Mammary epithelial cell (primary cell): ENCODE measurements around the gene PSMB1.
"Not testable (repeated sequence)": the region's sequence is repeated elsewhere in the genome, so short reads cannot be mapped to it uniquely, and the experiment has no call there.

Experiments used
- CTCF ChIP-seq, 2 donors: IDR thresholded peaks in 1 of 2; conservative IDR thresholded peaks in 1 of 2; 2 replicates each; pipeline ENCODE4 v1.5.1; 2011 to 2012; ENCODE audit warnings: inconsistent platforms in 2 of 2, low read length in 2 of 2, mild to moderate bottlenecking in 2 of 2, control low read depth in 1 of 2, low read depth in 1 of 2; ENCODE audit not compliant: insufficient read depth in 1 of 2; ENCODE audit errors: extremely low read depth in 1 of 2
- EZH2 ChIP-seq: IDR thresholded peaks from 2 replicates; pipeline ENCODE4 v1.6.1; 2012; ENCODE audit warnings: low read length, inconsistent platforms, borderline replicate concordance

DNA sequence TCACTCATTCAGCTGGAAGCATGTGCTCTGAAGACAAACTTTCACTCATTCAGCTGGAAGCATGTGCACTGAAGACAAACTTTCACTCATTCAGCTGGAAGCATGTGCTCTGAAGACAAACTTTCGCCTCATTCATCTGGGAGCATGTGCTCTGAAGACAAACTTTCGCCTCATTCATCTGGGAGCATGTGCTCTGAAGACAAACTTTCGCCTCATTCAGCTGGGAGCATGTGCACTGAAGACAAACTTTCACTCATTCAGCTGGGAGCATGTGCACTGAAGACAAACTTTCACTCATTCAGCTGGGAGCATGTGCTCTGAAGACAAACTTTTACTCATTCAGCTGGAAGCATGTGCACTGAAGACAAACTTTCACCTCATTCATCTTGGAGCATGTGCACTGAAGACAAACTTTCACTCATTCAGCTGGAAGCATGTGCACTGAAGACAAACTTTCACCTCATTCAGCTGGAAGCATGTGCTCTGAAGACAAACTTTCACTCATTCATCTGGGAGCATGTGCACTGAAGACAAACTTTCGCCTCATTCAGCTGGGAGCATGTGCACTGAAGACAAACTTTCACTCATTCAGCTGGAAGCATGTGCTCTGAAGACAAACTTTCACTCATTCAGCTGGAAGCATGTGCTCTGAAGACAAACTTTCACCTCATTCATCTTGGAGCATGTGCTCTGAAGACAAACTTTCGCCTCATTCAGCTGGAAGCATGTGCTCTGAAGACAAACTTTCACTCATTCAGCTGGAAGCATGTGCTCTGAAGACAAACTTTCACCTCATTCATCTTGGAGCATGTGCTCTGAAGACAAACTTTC lies 44.0 kb downstream of the PSMB1 start:
- TF ChIP-seq CTCF (conservative IDR thresholded peaks at IDR 0.05 in 1 of 2, IDR thresholded peaks at IDR 0.05 in 1 of 2; ENCODE audit: extremely low read depth in 1 of 2, insufficient read depth in 1 of 2, low read depth in 1 of 2, low read length in 2 of 2); EZH2: not testable (repeated sequence)
